Gastrocnemius medialis (tissue), 4 donors: Measurements from ENCODE around the gene CSPG4.

Experiments
- CTCF ChIP-seq, 5 experiments: fragments of 450-650 bp in 3 of 5; fragments of 200-600 bp in 2 of 5; sonication (generic) in 2 of 5; IDR thresholded peaks in 4 of 5; conservative IDR thresholded peaks in 1 of 5; 1 replicate in 4 of 5; 2 replicates in 1 of 5; pipeline ENCODE4 v1.5.1; 2016 to 2019; ENCODE audit warnings: antibody characterized with exemption in 5 of 5, mild to moderate bottlenecking in 3 of 5, moderate library complexity in 3 of 5
- POLR2A ChIP-seq, 2 donors: fragments of 450-650 bp; IDR thresholded peaks; one replicate each; pipeline ENCODE4 v1.6.1; 2017; ENCODE audit warnings: antibody characterized with exemption in 2 of 2, mild to moderate bottlenecking in 2 of 2, moderate library complexity in 2 of 2

GRCh38 chr15:75714195-75714594 is 1.5 kb upstream of the CSPG4 start:
- no peak for TF ChIP-seq CTCF (IDR thresholded peaks at IDR 0.05 in 4 of 5, conservative IDR thresholded peaks at IDR 0.05 in 1 of 5)
- no peak for TF ChIP-seq POLR2A (IDR thresholded peaks at IDR 0.05)
